Neural progenitor cell (in vitro differentiated cells): ENCODE results near the gene PER1.

ENCODE experiments used
- EZH2 ChIP-seq: fragments of 200-600 bp; sonication (generic); IDR thresholded peaks from 2 replicates; pipeline ENCODE4 v1.6.1; 2017; ENCODE audit warnings: antibody characterized with exemption, mild to moderate bottlenecking, moderate library complexity
- EZH2phosphoT487 ChIP-seq: fragments of 200-600 bp; sonication (generic); IDR thresholded peaks from 2 replicates; pipeline ENCODE4 v1.6.1; 2017; ENCODE audit warnings: antibody characterized with exemption
- TF ChIP-seq, protein P1 (sequence below): fragments of 200-600 bp; sonication (generic); IDR thresholded peaks from 2 replicates; pipeline ENCODE4 v1.5.1; 2017; ENCODE audit warnings: antibody characterized with exemption, mild to moderate bottlenecking

DNA sequence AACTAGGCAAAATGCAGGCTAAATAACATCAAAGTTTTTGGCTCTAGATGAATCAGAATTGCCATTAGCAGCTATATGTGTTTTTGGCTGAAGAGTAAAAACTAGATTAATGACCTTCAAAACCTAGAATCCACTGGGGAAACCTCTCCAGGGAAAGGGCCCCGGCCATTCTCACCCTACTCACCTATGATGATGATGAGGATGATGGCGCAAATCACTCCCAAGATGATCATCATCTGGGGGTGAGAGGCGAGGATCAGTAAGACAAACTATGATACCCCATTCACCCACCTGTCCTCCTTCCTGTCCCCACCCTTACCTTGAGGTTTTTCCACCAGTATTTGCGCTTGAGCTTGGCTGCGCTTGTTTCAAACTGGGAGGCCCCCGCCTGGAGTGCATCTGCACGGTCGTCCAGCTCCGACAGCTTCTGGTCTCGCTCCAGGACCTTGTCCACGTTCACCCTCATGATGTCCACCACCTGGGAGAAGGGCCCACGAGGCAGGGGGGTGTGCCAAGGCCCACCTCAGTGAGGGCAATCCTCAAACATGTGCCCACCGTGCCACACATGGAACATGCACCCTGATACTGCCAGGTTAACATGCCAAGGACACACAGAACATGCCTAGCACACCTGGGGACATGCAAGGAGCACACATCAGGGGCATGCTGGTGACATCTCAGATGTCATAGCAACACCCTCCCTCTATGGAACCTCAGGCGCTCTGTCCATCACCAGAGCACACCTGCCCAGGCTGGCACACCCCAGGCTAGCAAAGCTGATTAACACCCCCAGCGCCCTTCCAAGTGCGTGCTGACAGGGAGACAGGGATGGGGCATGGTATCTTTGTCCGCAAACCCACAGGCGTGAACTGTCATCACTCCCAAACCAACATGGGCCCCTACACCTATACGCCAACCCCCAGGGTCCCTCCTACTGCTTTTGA, 9.4 kb upstream of the PER1 start:
- TF ChIP-seq, protein P1, sequence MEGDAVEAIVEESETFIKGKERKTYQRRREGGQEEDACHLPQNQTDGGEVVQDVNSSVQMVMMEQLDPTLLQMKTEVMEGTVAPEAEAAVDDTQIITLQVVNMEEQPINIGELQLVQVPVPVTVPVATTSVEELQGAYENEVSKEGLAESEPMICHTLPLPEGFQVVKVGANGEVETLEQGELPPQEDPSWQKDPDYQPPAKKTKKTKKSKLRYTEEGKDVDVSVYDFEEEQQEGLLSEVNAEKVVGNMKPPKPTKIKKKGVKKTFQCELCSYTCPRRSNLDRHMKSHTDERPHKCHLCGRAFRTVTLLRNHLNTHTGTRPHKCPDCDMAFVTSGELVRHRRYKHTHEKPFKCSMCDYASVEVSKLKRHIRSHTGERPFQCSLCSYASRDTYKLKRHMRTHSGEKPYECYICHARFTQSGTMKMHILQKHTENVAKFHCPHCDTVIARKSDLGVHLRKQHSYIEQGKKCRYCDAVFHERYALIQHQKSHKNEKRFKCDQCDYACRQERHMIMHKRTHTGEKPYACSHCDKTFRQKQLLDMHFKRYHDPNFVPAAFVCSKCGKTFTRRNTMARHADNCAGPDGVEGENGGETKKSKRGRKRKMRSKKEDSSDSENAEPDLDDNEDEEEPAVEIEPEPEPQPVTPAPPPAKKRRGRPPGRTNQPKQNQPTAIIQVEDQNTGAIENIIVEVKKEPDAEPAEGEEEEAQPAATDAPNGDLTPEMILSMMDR = no peak
- TF ChIP-seq EZH2phosphoT487 = no peak
- TF ChIP-seq EZH2 = no peak
